HepG2 (cell line): ENCODE results near the gene BCL2L2. TPM values are rescaled to one million over a fixed set of nuclear protein-coding genes. Genes with fewer than 3 reads are reported as not detected.

Experiments
- ARNT2 ChIP-seq: sonication (generic); formaldehyde crosslinking; IDR thresholded peaks from 2 replicates; pipeline ENCODE4 v1.8.0; 2022; ENCODE audit warnings: mild to moderate bottlenecking, low read depth, missing genetic modification reagents, moderate library complexity
- BHLHE40 ChIP-seq: IDR thresholded peaks from 2 replicates; pipeline ENCODE4 v1.6.1; 2011; ENCODE audit warnings: low read length, improper control_type of control experiment
- NR3C1 ChIP-seq: sonication (generic); formaldehyde crosslinking; IDR thresholded peaks from 2 replicates; pipeline ENCODE4 v1.4.0; 2020; ENCODE audit warnings: missing genetic modification reagents
- PCBP1 ChIP-seq: fragments of 200-400 bp; formaldehyde crosslinking; IDR thresholded peaks from 2 replicates; pipeline ENCODE4 v1.6.1; 2017; ENCODE audit warnings: mild to moderate bottlenecking, low read depth, low read length, borderline replicate concordance
- THYN1 ChIP-seq: sonication (generic); formaldehyde crosslinking; IDR thresholded peaks from 2 replicates; pipeline ENCODE4 v1.8.1; 2023; ENCODE audit warnings: low read depth, mild to moderate bottlenecking, moderate library complexity, missing genetic modification reagents, borderline replicate concordance
- ZBTB1 ChIP-seq: sonication (generic); formaldehyde crosslinking; IDR thresholded peaks from 2 replicates; pipeline ENCODE4 v1.4.0; 2020; ENCODE audit warnings: missing genetic modification reagents, borderline replicate concordance
- ZEB1 ChIP-seq: IDR thresholded peaks from 2 replicates; pipeline ENCODE4 v1.6.1; 2012; ENCODE audit warnings: mild to moderate bottlenecking, low read depth, inconsistent platforms; ENCODE audit not compliant: insufficient replicate concordance
- ZNF577 ChIP-seq: sonication (generic); formaldehyde crosslinking; IDR thresholded peaks from 2 replicates; pipeline ENCODE4 v1.4.0; 2020; ENCODE audit warnings: mild to moderate bottlenecking, low read depth, missing genetic modification reagents, borderline replicate concordance
- ZNF629 ChIP-seq: sonication (generic); formaldehyde crosslinking; conservative IDR thresholded peaks from 2 replicates; pipeline ENCODE4 v1.5.0; 2020; ENCODE audit warnings: missing genetic modification reagents
- ZNF747 ChIP-seq: sonication (generic); formaldehyde crosslinking; IDR thresholded peaks from 2 replicates; pipeline ENCODE4 v1.8.1; 2023; ENCODE audit warnings: missing genetic modification reagents, mild to moderate bottlenecking, borderline replicate concordance
- ZNF816 ChIP-seq: sonication (generic); formaldehyde crosslinking; IDR thresholded peaks from 2 replicates; pipeline ENCODE4 v1.8.0; 2022; ENCODE audit warnings: missing genetic modification reagents, mild to moderate bottlenecking, borderline replicate concordance
- polyA plus RNA-seq, 8 experiments: library from polyadenylated mRNA; depleted of rRNA in 3 of 8; stranded (reverse) in 7 of 8; unstranded in 1 of 8; fragments of >200 nt; fragmentation: Illumina TruSeq in 4 of 8; extraction: Trizol in 4 of 8; gene quantifications; 2 replicates each; pipeline versions ENCODE4 v1.2.1 to v1.2.3, GENCODE V29; 2011 to 2016; ENCODE audit warnings: low read depth in 4 of 8, missing spikeins in 1 of 8, mixed read lengths in 1 of 8; ENCODE audit not compliant: insufficient read depth in 1 of 8
- total RNA-seq, 5 experiments: library from RNA; depleted of rRNA; stranded (reverse); fragments of >200 nt; fragmentation: Illumina TruSeq; extraction: Trizol; gene quantifications; 2 replicates each; pipeline ENCODE4 v1.2.3, GENCODE V29; 2016; ENCODE audit warnings: low read depth in 1 of 5
- TF ChIP-seq, protein P1 (sequence below): sonication (generic); formaldehyde crosslinking; IDR thresholded peaks from 2 replicates; pipeline ENCODE4 v1.8.0; 2022; ENCODE audit warnings: missing genetic modification reagents, mild to moderate bottlenecking, moderate library complexity, borderline replicate concordance
- TF ChIP-seq, protein P2 (sequence below): sonication (generic); formaldehyde crosslinking; IDR thresholded peaks from 2 replicates; pipeline ENCODE4 v1.8.1; 2022; ENCODE audit warnings: low read depth, mild to moderate bottlenecking, missing genetic modification reagents
- TF ChIP-seq, protein P3 (sequence below): sonication (generic); formaldehyde crosslinking; IDR thresholded peaks from 2 replicates; pipeline ENCODE4 v1.8.0; 2022; ENCODE audit warnings: mild to moderate bottlenecking, missing genetic modification reagents, moderate library complexity
- TF ChIP-seq, protein P4 (sequence below): sonication (generic); formaldehyde crosslinking; IDR thresholded peaks from 2 replicates; pipeline ENCODE4 v1.9.0; 2021; ENCODE audit warnings: mild to moderate bottlenecking, missing genetic modification reagents

BCL2L2 gene
- total and polyA plus RNA-seq, 2 of the 13 experiments (the other 11 are each of a cell fraction or from before 2014, with no cell fraction given), result 28.1 to 49.8 TPM

DNA sequence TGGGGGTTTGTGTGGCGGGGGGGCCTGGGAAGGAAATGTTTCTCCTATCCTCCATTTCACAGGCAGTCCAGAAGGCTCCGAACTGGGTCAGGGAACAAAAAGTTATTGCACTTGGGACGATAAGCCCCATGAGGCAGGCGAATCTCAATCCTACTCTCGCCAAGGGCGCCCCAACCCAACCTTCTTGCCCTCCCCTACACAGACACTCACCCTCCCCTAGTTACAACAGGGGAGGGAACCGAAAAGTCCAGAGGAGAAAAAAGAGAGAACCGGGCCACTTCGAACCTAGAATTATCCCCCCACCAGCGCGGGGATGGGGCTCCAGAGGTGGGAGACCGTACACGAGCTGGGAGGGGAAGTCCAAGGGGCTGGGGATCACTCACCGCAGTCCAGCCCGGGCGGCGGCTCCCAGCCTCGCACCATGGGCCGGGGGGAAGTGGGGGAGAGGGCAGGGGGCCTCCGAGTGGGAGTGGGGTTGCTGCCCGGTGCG lies 21.1 kb upstream of the BCL2L2 start (continued):
- TF ChIP-seq, protein P1, sequence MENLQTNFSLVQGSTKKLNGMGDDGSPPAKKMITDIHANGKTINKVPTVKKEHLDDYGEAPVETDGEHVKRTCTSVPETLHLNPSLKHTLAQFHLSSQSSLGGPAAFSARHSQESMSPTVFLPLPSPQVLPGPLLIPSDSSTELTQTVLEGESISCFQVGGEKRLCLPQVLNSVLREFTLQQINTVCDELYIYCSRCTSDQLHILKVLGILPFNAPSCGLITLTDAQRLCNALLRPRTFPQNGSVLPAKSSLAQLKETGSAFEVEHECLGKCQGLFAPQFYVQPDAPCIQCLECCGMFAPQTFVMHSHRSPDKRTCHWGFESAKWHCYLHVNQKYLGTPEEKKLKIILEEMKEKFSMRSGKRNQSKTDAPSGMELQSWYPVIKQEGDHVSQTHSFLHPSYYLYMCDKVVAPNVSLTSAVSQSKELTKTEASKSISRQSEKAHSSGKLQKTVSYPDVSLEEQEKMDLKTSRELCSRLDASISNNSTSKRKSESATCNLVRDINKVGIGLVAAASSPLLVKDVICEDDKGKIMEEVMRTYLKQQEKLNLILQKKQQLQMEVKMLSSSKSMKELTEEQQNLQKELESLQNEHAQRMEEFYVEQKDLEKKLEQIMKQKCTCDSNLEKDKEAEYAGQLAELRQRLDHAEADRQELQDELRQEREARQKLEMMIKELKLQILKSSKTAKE, result 0 out of 2 replicates have a peak, but pooled peaks have one; percentile 32
- TF ChIP-seq ZBTB1 (no peak), ZNF747 (CRISPR knock-in tag) (no peak), THYN1 (CRISPR knock-in tag) (0 out of 2 replicates have a peak, but pooled peaks have one; percentile 48), ZNF577 (CRISPR knock-in tag) (no peak), ARNT2 (no peak), ZEB1 (no peak), PCBP1 (no peak), BHLHE40 (no peak), ZNF816 (peak; percentile 20; the same call in 1 of the 2 replicates), NR3C1 (CRISPR knock-in tag) (no peak), ZNF629 (CRISPR knock-in tag) (0 out of 2 replicates have a peak, but pooled peaks have one; percentile 18)
- TF ChIP-seq, protein P2, sequence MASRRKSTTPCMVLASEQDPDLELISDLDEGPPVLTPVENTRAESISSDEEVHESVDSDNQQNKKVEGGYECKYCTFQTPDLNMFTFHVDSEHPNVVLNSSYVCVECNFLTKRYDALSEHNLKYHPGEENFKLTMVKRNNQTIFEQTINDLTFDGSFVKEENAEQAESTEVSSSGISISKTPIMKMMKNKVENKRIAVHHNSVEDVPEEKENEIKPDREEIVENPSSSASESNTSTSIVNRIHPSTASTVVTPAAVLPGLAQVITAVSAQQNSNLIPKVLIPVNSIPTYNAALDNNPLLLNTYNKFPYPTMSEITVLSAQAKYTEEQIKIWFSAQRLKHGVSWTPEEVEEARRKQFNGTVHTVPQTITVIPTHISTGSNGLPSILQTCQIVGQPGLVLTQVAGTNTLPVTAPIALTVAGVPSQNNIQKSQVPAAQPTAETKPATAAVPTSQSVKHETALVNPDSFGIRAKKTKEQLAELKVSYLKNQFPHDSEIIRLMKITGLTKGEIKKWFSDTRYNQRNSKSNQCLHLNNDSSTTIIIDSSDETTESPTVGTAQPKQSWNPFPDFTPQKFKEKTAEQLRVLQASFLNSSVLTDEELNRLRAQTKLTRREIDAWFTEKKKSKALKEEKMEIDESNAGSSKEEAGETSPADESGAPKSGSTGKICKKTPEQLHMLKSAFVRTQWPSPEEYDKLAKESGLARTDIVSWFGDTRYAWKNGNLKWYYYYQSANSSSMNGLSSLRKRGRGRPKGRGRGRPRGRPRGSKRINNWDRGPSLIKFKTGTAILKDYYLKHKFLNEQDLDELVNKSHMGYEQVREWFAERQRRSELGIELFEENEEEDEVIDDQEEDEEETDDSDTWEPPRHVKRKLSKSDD (CRISPR knock-in tag), result no peak
- TF ChIP-seq, protein P3, sequence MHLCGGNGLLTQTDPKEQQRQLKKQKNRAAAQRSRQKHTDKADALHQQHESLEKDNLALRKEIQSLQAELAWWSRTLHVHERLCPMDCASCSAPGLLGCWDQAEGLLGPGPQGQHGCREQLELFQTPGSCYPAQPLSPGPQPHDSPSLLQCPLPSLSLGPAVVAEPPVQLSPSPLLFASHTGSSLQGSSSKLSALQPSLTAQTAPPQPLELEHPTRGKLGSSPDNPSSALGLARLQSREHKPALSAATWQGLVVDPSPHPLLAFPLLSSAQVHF, result no peak
- TF ChIP-seq, protein P4, sequence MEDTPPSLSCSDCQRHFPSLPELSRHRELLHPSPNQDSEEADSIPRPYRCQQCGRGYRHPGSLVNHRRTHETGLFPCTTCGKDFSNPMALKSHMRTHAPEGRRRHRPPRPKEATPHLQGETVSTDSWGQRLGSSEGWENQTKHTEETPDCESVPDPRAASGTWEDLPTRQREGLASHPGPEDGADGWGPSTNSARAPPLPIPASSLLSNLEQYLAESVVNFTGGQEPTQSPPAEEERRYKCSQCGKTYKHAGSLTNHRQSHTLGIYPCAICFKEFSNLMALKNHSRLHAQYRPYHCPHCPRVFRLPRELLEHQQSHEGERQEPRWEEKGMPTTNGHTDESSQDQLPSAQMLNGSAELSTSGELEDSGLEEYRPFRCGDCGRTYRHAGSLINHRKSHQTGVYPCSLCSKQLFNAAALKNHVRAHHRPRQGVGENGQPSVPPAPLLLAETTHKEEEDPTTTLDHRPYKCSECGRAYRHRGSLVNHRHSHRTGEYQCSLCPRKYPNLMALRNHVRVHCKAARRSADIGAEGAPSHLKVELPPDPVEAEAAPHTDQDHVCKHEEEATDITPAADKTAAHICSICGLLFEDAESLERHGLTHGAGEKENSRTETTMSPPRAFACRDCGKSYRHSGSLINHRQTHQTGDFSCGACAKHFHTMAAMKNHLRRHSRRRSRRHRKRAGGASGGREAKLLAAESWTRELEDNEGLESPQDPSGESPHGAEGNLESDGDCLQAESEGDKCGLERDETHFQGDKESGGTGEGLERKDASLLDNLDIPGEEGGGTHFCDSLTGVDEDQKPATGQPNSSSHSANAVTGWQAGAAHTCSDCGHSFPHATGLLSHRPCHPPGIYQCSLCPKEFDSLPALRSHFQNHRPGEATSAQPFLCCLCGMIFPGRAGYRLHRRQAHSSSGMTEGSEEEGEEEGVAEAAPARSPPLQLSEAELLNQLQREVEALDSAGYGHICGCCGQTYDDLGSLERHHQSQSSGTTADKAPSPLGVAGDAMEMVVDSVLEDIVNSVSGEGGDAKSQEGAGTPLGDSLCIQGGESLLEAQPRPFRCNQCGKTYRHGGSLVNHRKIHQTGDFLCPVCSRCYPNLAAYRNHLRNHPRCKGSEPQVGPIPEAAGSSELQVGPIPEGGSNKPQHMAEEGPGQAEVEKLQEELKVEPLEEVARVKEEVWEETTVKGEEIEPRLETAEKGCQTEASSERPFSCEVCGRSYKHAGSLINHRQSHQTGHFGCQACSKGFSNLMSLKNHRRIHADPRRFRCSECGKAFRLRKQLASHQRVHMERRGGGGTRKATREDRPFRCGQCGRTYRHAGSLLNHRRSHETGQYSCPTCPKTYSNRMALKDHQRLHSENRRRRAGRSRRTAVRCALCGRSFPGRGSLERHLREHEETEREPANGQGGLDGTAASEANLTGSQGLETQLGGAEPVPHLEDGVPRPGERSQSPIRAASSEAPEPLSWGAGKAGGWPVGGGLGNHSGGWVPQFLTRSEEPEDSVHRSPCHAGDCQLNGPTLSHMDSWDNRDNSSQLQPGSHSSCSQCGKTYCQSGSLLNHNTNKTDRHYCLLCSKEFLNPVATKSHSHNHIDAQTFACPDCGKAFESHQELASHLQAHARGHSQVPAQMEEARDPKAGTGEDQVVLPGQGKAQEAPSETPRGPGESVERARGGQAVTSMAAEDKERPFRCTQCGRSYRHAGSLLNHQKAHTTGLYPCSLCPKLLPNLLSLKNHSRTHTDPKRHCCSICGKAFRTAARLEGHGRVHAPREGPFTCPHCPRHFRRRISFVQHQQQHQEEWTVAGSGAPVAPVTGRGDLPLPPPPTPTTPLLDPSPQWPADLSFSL (CRISPR knock-in tag), result no peak
